ENCODE measurements around the gene TP53BP2.
"Not testable (repeated sequence)": the region's sequence is repeated elsewhere in the genome, so short reads cannot be mapped to it uniquely, and the experiment has no call there.

The TP53BP2 gene

DNA sequence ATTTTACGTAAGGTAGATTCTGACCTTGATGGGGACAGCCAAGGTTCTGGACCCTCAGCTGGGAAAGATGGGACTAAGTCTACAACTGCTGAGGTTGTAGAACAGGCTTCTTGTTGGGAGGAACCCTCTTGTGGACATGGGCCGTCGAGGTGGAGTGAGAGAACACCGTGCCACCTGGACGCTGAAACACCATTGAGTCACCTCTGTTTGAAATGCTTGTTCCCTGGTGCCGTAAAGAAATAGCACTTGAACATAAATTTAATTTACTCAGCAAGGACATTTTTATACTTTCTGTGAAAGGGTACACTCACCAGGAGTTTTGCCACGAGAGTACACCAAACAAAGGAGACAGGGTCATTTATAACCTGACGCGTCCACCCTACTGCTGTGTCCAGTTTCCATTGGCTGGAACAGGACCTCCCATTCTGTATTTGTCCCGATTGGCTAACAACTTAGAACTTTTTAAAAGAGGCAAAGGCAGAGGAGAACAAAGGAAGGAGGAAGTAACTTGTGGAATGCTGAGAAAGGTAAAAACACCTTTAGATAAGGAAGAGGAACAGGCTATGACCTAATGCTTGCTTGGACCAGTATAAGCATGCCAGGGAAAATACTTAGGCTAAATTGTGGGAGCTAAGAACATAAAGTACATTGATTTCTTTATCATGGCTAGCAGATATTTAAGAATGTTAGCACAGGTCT, 105.6 kb downstream of the TP53BP2 start:
- DNase-seq (ENCODE audit: low read depth in 2 of 2), result not testable (repeated sequence)

DNA sequence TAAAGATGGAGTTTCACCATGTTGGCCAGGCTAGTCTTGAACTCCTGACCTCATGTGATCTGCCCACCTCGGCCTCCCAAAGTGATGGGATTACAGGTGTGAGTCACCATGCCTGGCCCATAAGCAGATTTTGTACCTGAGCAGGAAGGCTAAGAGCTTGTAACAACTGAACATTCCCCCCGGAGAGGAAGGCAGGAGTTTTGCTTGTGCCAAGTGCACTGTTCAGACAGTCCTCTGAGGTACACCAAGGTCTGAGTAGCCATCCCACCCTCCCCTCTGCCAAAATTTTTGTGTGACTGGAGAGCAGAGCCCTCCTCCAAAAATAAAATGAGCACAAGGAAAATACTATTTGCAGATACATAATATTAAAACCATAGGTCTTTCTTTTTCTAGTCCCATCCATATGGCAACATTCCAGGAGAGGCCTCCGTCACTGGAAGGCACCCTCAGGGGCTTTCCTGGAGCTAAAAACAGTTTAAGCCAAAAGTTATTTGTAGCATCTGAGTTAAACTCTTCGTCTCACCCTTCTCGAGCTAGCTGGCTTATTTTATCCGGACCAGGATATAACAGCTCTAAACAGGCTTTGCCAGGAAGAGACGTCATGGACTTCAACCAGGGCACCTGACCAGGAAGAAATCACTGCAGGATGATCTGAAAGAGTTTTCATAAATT, 106.2 kb downstream of the TP53BP2 start:
- no peak for DNase-seq (ENCODE audit: low read depth in 2 of 2)

DNA sequence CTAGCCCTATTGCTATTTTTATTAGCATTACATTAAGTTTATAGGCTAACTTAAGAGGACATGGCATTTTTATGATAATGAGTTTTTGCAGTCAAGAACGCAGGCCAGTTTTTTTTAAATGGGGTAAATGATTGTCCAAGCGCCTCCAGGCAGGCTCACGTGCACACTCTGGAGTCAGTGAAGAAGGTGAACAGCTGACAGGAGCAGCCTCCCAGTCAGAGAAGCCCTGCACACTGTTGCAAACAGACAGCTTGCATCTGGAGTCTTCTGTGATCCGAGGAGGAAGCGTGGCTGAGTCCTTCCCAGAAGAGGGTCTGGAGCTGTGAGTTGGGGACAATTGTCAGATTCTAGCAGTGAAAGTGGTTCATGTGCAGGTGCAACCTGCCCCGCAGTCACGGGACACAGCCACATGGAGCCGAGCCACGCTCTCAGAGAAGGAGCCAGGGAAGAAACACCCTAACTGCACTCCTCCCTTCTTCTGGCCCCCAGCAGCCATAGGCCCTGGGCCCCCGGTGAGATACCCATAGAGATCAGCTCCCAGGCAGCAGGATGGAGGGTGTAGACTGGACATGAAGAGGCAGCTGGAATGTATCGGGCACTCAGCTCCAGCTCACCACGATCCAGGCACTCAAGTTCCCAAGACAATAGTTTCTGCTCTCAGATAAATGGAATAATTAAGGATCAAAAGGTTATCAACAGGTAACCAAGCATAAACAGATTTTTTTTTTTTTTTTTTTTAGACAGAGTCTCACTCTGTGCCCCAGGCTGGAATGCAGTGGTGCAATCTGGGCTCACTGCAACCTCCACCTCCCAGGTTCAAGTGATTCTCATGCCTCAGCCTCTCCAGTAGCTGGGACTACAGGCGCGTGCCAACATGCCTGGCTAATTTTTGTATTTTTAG, 107.0 kb downstream of the TP53BP2 start:
- no peak for DNase-seq (ENCODE audit: low read depth in 2 of 2)

DNA sequence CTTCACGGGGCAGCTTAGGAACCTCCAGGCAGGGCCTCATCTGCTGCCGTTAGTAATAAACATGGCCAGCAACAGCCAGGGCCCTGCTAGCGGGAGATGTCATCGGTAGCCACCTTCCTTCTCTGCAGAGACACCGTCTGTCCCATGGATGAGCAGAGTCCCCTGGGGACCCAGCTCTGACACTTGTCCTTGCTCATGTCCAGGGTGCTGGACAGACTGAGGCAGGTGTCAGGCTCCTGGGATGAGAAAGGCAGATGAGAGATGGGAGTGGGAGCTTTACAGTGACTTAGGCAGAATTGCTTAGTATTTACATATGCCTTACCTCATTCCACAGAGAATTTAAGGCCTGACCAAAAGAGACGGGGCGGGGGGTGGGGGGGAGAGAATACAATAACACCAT, 108.4 kb downstream of the TP53BP2 start:
- no peak for DNase-seq (ENCODE audit: low read depth in 2 of 2)

DNA sequence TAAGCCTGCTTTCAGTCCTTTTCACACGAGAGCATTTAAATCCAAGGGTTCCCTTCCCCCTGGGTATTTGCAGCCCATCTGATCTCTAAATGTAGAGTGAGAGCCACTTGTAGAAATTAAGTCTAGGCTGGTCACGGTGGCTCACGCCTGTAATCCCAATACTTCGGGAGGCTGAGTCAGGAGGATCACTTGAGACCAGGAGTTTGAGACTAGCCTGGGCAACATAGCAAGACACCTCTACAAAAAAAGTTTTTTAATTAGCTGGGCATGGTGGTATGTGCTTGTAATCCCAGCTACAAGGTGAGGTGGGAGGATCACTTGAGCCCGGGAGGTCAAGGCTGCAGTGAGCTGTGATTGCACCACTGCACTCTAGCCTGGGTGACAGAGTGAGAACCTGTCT, 109.1 kb downstream of the TP53BP2 start:
- not testable (repeated sequence) for DNase-seq (ENCODE audit: low read depth in 2 of 2)

DNA sequence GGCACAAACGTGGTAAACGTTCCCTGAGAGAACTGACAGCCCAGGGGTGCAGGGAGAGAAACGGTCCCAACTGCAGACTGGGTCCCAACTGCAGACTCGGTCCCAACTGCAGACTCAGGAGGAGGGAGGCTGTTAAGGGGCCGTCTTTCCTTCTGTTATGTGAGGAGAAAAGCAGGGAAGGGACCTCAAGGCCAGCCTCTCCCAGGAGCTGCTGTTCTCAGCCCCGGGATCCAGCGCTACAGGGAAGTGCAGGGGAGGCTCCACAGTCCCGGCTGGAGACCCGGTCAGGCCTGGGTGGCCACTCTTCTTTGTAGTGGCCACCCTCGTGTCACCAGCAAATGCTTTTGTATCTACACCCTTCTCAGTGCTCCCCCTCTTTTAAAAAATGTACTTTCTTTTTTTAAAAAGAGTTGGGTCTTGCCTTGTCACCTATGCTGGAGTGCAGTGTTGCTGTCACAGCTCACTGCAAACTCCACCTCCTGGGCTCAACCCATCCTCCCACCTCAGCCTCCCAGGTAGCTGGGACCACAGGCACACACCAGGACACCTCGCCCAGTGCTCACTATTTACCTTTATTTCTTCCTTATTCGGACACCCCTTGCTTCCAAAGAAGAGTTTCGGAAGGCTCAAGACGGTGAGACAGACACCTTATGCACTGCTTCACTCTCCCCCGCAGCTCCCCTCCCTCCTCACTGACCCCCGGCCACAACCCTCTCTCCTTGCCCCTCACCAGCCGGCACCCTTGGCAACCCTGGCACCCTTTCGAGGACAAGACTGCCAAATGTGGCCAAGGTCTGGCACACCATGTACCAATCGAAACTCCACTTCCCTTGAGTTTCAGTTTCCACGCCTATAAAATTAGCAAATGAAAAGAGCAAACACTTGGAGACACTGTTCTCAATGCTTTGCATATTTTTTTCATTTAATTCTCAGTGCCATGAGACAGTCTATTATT, 111.6 kb downstream of the TP53BP2 start:
- DNase-seq (ENCODE audit: low read depth in 2 of 2), result no peak

DNA sequence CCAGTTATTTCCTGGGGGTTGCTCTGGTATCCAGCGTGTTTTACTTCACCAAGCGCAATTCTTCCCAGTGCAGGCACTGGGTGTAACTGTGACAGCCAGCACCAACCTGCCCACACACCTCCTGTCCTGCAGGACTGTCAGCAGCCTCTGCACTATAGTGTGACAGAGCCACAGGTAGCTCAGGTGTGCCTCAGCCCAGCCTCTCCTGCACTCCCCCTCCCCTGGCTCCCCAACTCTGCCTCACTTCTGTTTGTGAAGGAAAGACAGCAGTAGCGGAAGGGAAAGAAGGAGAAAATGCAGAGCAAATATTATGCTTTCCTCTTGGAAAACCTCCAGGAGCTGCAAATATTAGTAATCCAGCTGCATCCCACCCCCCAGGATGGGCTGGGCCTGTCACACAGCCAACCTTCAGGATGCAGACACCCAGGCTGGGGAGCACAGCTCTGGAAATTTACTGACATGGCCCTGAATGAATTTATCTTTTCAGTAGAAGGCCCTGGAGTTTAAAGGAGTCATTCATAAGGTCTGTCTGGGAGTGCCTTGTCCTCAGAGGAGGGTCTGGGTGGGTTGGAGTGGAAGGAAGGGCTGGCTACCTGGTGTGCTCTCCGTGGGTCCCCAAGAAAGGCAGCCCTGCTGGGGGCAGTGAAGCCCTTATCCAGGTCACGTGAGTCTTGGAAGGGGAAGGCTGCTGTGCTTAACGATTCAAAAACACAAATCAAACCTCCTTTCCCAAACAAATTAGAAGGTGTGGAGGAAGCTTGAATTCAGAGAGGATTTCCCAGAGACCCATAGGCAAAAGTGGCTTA, 112.6 kb downstream of the TP53BP2 start:
- DNase-seq (ENCODE audit: low read depth in 2 of 2), result no peak

DNA sequence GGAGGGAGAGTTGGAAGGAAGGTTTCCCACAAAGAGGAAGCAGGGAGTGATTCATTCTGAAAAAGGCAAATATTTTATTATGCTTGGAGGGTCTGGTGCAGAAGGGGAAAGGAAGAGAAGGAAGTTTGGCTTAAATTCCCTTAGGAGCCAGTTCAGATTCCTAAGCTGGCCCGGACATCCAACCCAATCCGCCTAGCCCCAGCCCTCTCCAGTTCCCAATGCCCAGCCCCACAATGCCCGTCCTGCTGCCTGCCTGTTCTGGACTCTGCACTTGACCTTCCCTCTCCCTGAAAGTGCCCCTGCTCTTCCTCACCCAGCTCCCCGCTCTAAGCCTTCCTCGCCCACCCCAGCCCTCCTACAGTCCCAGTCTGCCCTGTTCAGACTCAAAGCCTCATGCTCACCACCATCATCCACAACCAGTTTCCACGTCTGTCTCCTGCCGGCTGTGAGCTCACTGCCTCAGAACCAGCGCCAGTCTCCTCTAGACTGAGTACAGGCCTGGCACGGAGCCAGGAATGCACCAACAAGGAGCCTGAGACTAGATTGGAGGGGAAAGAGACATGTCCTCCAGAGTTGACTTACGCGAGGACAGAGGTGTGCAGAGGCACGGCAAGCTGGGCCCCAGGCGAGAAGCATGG, 114.5 kb downstream of the TP53BP2 start:
- DNase-seq (ENCODE audit: low read depth in 2 of 2), result no peak

DNA sequence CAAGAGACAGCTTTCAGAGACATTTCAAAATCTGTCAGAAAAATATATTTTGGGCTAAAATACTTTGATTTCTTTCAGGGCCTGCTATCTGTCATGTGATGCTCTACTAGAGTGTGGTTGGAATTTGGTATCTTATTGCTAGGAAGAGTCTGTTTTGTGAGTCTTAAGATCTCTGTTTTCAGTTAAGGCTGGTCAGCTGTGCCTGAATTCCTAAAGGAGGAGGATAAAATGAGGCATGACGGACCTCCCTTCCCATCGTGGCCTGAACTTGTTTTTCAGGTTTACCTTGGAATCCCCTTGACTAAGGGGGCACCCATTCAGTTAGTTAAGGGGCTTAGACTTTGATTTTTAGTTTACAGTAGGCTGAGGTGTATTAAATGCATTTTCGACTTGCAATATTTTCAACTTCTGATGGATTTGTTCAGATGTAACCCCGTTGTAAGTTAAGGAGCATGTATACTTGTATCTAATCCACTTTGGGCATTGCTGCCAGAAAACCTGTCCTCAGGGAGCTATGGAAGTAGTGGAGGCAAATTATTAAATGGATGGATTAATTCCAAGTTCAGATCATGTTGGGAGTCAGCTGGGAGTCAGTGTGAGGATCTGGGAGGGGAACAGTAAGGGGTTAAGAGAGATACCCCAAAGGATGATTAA, 115.1 kb downstream of the TP53BP2 start:
- no peak for DNase-seq (ENCODE audit: low read depth in 2 of 2)

DNA sequence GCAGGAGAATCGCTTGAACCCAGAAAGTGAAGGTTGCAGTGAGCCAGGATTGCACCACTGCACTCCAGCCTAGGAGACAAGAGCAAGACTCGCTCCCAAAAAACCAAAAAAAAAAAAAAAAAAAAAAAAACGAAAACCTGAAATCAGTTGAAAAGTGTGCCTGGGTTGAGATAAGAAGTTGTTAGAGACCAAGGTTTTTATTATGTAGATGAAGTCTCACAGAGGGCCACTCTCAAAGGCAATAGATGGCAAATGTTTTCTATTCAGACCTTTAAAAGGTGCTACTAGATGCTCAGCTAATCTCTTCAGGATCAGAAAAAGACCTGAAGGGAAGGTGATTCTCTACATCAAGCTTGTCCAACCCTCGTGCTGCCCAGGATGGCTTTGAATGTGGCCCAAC, 115.8 kb downstream of the TP53BP2 start:
- DNase-seq (ENCODE audit: low read depth in 2 of 2), result no peak
